ENCODE data around the gene C6orf62.
"Not testable (repeated sequence)": the region's sequence is repeated elsewhere in the genome, so short reads cannot be mapped to it uniquely, and the experiment has no call there.

The C6orf62 gene

DNA sequence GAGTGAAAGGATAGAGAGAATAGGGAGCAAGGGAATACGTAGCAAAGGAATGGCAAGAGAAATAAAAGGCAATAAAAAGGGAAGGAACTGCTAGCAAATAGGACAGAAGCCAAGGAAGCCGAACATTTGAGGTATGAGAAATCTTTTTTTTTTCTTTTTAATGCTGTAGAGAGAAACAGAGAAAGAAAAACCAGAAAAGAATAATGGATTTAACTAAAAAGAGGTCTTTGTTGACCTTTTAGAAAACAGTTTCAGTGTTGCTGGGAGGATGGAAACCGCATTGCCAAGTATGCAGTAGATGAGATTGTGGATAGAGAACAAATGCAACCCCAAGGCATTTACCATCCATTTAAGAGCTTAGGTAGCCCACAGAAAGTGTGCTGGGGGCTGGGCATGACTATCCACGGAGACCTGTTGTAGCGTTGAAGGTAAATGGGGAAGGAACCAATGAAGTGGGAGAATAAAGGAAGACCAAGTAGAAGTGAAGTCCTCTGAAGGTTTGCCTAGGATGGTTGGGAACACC lies 23.3 kb upstream of the C6orf62 start:
- DNase-seq = no peak

GRCh38 chr6:24740861-24741260 lies 21.9 kb upstream of the C6orf62 start:
- DNase-seq = no peak

GRCh38 chr6:24738741-24739140 lies 19.8 kb upstream of the C6orf62 start:
- DNase-seq = no peak

DNA sequence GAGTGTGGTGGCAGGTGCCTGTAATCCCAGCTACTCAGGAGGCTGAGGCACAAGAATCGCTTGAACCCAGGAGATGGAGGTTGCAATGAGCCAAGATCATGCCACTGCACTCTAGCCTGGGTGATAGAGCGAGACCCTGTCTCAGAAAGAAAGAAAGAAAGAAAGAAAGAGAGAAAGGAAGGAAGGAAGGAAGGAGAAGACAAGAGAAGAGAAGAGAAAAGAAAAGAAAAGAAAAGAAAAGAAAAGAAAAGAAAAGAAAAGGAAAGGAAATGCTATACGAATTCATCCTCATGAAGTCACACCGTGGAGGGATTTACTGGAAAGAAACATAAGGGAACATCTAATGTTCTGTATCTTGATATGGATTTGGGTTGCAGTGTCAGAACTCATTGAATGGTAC lies 15.8 kb upstream of the C6orf62 start:
- DNase-seq = not testable (repeated sequence)

DNA sequence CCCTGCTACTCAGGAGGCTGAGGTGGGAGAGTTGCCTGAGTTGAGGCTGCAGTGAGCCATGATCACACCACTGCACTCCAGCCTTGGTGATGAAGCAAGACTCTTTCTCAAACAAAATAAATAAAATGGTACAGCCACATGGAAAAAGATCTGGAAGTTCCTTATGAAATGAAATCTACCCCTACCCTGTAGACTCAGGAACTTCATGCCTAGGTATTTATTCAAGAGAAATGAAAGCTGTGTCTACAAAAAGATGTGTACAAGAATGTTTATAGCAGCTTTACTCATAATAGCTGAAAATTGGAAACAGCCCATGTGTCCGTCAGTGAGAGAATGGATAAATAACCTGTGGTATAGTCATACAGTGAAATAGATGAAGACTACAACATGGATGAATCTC lies 15.2 kb upstream of the C6orf62 start:
- DNase-seq = no peak

- DNase-seq = not testable (repeated sequence)
Observed at GRCh38 chr6:24731456-24732134, 12.6 kb upstream of the C6orf62 start.

DNA sequence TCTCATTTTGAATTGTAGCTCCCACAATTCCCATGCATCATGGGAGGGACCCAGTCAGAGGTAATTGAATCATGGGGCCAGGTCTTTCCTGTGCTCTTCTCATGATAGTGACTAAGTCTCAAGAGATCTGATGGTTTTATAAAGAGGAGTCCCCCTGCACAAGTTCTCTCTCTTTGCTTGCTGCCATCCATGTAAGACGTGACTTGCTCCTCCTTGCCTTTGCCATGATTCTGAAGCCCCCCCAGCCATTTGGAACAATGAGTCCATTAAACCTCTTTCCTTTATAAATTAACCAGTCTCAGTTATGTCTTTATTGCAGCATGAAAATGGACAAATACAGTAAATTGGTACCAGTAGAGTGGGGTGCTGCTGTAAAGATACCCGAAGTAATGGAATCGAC lies 11.7 kb upstream of the C6orf62 start:
- not testable (repeated sequence) for DNase-seq

- no peak for DNase-seq
Observed at GRCh38 chr6:24723270-24723669, 4.3 kb upstream of the C6orf62 start.

- peak; percentile 79 to 89 for DNase-seq
Observed at GRCh38 chr6:24721461-24722215, 2.7 kb upstream of the C6orf62 start.

GRCh38 chr6:24720604-24721460 lies 1.9 kb upstream of the C6orf62 start:
- peak; percentile 99 for DNase-seq

- peak in 1 of 2 experiments; percentile 36 for DNase-seq
Observed at GRCh38 chr6:24720131-24720603, 1.2 kb upstream of the C6orf62 start.

- no peak for DNase-seq
Observed at GRCh38 chr6:24718449-24719124, 367 bp downstream of the C6orf62 start.

DNA sequence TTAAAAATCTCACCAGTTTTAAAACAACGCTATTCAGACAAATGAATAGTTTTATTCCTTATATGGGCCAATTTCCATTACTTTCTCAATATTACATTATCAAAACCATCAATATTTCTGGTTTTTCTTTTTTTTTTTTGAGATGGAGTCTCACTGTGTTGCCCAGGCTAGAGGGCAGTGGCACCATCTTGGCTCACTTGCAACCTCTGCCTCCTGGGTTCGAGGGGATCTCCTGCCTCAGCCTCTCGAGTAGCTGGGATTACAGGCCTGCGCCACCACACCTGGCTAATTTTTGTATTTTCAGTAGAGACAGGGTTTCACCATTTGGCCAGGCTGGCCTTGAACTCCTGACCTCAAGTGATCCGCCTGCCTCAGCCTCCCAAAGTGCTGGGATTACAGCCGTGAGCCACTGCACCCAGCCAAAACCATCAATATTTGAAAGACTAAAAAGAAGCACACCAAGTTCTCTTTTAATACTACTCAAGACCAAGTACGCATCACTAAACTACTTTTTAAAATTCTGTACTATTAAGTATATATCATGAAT lies 2.3 kb downstream of the C6orf62 start:
- not testable (repeated sequence) for DNase-seq

DNA sequence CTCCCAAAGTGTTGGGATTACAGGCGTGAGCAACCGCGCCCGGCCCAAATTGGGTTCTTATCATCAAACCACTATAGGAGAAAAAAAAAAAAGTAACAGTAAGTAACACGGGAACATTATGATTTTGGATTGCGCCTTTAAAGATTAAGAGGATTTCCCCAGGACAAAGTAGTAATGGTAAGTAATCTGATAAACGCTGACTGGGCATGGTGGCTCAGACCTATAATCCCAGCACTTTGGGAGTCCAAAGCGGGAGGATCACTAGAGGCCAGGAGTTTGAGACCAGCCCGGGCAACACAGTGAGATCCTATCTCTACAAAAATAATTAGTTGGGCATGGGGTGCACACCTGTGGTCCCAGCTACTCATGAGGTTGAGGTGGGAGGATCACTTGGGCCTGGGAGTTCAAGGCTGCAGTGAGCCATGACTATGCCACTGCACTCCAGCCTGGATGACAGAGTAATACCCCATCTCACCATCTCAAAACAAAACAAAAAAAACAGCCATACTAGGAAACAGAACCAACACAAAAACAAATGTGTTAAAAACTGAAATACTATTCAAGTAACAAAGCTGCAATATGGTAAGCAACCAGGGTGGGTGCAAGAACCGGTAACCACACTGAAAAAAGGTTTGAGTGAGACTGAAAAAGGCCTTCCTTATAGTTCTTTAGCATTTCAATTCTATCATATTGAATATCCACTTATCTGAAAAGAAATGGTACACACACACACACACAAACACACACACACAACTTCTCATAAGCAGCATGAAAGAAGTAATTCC lies 8.2 kb downstream of the C6orf62 start:
- no peak for DNase-seq

GRCh38 chr6:24709014-24709711 lies 9.8 kb downstream of the C6orf62 start:
- no peak for DNase-seq

DNA sequence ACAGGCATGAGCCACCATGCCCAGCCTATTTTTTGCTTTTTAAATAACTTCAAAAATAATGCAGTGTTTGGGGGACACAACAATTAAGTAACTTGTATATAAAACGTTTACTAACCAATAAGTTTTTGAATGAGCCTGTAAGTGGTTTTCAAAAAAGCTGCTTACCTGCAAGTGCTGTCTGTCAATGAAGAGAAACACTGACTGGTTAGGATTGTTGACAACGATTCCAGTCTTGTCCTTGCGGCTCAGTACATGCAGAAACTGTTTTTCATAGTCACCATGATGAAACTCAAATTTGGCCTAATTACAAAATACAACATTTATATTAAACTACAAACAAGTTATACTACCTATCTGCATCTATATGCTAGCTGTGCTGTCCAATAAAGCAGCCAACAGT lies 10.3 kb downstream of the C6orf62 start:
- no peak for DNase-seq

GRCh38 chr6:24704468-24704867 lies 14.5 kb downstream of the C6orf62 start:
- no peak for DNase-seq

DNA sequence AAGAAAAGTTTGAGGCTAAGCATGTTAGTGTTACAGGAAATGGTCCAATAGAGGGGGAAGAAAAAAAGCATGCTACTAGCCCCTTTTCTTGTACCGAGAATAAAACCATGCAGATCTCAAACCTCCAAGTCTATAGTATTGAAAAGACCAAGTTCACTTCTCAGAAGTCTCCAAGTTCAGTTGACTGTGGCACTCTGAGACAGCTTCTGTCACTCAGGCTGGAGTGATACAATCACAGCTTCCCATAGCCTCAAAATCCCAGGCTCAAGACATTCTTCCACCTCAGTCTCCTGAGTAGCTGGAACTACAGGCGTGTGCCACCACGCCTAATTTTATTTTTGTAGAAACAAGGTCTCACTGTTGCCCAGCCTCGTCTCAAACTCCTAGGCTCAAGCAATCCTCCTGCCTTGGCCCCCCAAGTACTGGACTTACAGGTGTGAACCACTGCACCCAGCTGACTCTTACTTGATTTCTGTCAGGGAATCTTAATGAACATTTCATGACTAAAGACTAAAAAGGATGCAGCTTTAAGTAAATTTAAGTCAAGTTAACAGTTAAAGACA lies 16.2 kb downstream of the C6orf62 start:
- DNase-seq = no peak

- DNase-seq = no peak
Observed at GRCh38 chr6:24699521-24700359, 19.2 kb downstream of the C6orf62 start.

Data from NCI-H187 (cell line).